Keratinocyte (primary cell): Measurements from ENCODE around the gene AMER3. TPM values are rescaled to one million over a fixed set of nuclear protein-coding genes. Genes with fewer than 3 reads are reported as not detected.

Source experiments
- DNase-seq: peaks from one replicate; pipeline ENCODE4 v3.0.0-alpha.2; 2011; ENCODE audit warnings: low read depth, missing footprints, low spot score
- FAIRE-seq: peaks from 2 replicates; lab custom pipeline; 2011; peaks lifted over from hg19 to GRCh38; lab: Jason Lieb, UNC
- H2AFZ ChIP-seq: 2 replicates; pipeline ENCODE4 v1.6.0; 2012; ENCODE audit warnings: low read length, control low read depth, inconsistent platforms; ENCODE audit not compliant: control insufficient read depth
- H3K27ac ChIP-seq: 2 replicates; pipeline ENCODE4 v1.5.1; 2011; ENCODE audit warnings: low read length; ENCODE audit not compliant: control insufficient read depth, insufficient read depth
- H3K27me3 ChIP-seq: 3 replicates; pipeline ENCODE4 v1.6.0; 2011; ENCODE audit warnings: low read length; ENCODE audit not compliant: control insufficient read depth, insufficient read depth; ENCODE audit errors: extremely low read depth
- H3K36me3 ChIP-seq, 2 experiments: 2 replicates in 1 of 2; 3 replicates in 1 of 2; pipeline ENCODE4 v1.5.1; 2011; ENCODE audit warnings: low read length in 2 of 2, mild to moderate bottlenecking in 1 of 2; ENCODE audit not compliant: control insufficient read depth in 2 of 2, insufficient read depth in 2 of 2; ENCODE audit errors: extremely low read depth in 1 of 2
- H3K4me1 ChIP-seq: 3 replicates; pipeline ENCODE4 v1.5.1; 2011; ENCODE audit warnings: low read length; ENCODE audit not compliant: control insufficient read depth, insufficient read depth; ENCODE audit errors: extremely low read depth
- H3K4me2 ChIP-seq: 3 replicates; pipeline ENCODE4 v1.6.0; 2011; ENCODE audit warnings: low read depth, low read length; ENCODE audit not compliant: control insufficient read depth, insufficient read depth; ENCODE audit errors: extremely low read depth
- H3K4me3 ChIP-seq, 3 experiments: fragments of 200-600 bp in 1 of 3; sonication (generic) in 1 of 3; 2 replicates in 2 of 3; 3 replicates in 1 of 3; pipeline ENCODE4 v1.5.1; 2011 to 2016; ENCODE audit warnings: low read length in 3 of 3, mild to moderate bottlenecking in 3 of 3, control low read depth in 2 of 3, inconsistent platforms in 1 of 3, low read depth in 1 of 3, mixed read lengths in 1 of 3, mixed run types in 1 of 3, moderate library complexity in 1 of 3; ENCODE audit not compliant: control insufficient read depth in 2 of 3, insufficient read depth in 2 of 3; ENCODE audit errors: extremely low read depth in 1 of 3
- H3K79me2 ChIP-seq: 2 replicates; pipeline ENCODE4 v1.6.0; 2012; ENCODE audit warnings: low read length; ENCODE audit not compliant: control insufficient read depth, insufficient read depth
- H3K9ac ChIP-seq: 3 replicates; pipeline ENCODE4 v1.6.0; 2011; ENCODE audit warnings: low read length; ENCODE audit not compliant: control insufficient read depth, insufficient read depth; ENCODE audit errors: extremely low read depth
- H3K9me1 ChIP-seq: 3 replicates; pipeline ENCODE4 v1.6.0; 2011; ENCODE audit warnings: low read length; ENCODE audit not compliant: control insufficient read depth, insufficient read depth; ENCODE audit errors: extremely low read depth
- H3K9me3 ChIP-seq: 2 replicates; pipeline ENCODE4 v1.5.1; 2012; ENCODE audit warnings: low read depth, low read length; ENCODE audit not compliant: control insufficient read depth
- H4K20me1 ChIP-seq: 3 replicates; pipeline ENCODE4 v1.6.0; 2011; ENCODE audit warnings: low read length; ENCODE audit not compliant: control insufficient read depth, insufficient read depth; ENCODE audit errors: extremely low read depth
- EZH2 ChIP-seq: IDR thresholded peaks from one replicate; pipeline ENCODE4 v1.6.1; 2012; ENCODE audit warnings: inconsistent platforms, mild to moderate bottlenecking, low read length, moderate library complexity
- dilution Hi-C: fragments of 300-500 bp; cut with MboI; formaldehyde crosslinking; loops from one replicate; pipeline ENCODE4 v1.7.0; 2020; ENCODE audit warnings: low sequenced_read_pairs; ENCODE audit not compliant: extremely low pct_ligation_motif_present
- polyA plus RNA-seq, 5 experiments: library from polyadenylated mRNA; depleted of rRNA in 3 of 5; stranded (reverse) in 3 of 5; stranded (forward) in 1 of 5; unstranded in 1 of 5; fragments of >200 nt; gene quantifications; 1 replicate in 1 of 5; 2 replicates in 3 of 5; 3 replicates in 1 of 5; pipeline versions ENCODE4 v1.2.1 to v1.2.3, GENCODE V29; 2011 to 2012; ENCODE audit warnings: missing spikeins in 2 of 5, low read depth in 1 of 5, low replicate concordance in 1 of 5
- TF ChIP-seq, protein P1 (sequence below), 3 experiments: IDR thresholded peaks in 1 of 3; conservative IDR thresholded peaks in 1 of 3; optimal IDR thresholded peaks in 1 of 3; 2 replicates in 2 of 3; 3 replicates in 1 of 3; pipeline versions ENCODE3 to v1.5.1; 2011; ENCODE audit warnings: low read length in 3 of 3, mild to moderate bottlenecking in 3 of 3, moderate library complexity in 2 of 3, control low read depth in 1 of 3, inconsistent platforms in 1 of 3; ENCODE audit not compliant: insufficient read depth in 2 of 3; ENCODE audit errors: extremely low read depth in 1 of 3

The AMER3 gene
- polyA plus RNA-seq, 1 donor (not counting 4 experiments of a cell fraction or from before 2014, with no cell fraction given) = not detected

DNA sequence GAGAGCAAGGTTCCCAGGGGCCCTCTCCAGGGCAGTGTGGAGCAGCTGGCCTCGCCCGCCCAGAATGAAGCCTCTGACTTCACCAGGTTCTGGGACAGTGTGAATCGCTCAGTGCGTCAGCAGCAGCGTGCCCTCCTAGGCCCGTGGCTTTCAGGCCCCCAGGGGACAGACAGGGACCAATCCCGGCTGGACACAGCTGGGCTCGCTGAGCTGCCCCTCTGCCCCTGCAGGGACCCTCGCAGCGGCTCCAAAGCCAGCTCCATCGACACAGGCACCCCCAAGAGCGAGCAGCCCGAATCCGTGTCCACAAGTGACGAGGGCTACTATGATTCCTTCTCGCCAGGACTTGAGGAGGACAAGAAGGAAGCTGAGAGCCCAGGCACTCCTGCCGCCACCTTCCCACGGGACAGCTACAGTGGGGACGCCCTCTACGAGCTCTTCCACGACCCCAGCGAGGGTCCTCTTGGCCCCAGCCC, 7.6 kb downstream of the AMER3 start:
- Histone ChIP-seq H3K4me1 (no peaks in the 10 kb centered on the region), H3K4me2 (no peak overlapping the region), H3K27ac (no peak overlapping the region), H3K79me2 (no peaks in the 10 kb centered on the region), H3K9ac (no peak overlapping the region), H3K27me3 (peaks cover 6% of the 10 kb centered on the region), H3K9me3 (no peaks in the 10 kb centered on the region), H3K4me3 (no peak overlapping the region), H3K9me1 (no peaks in the 10 kb centered on the region), H2AFZ (no peak overlapping the region), H4K20me1 (peaks cover 3% of the 10 kb centered on the region), H3K36me3 (no peaks in the 10 kb centered on the region)
- dilution Hi-C loops = no loop called here
- FAIRE-seq (no peak), DNase-seq (no peak)
- TF ChIP-seq, protein P1, sequence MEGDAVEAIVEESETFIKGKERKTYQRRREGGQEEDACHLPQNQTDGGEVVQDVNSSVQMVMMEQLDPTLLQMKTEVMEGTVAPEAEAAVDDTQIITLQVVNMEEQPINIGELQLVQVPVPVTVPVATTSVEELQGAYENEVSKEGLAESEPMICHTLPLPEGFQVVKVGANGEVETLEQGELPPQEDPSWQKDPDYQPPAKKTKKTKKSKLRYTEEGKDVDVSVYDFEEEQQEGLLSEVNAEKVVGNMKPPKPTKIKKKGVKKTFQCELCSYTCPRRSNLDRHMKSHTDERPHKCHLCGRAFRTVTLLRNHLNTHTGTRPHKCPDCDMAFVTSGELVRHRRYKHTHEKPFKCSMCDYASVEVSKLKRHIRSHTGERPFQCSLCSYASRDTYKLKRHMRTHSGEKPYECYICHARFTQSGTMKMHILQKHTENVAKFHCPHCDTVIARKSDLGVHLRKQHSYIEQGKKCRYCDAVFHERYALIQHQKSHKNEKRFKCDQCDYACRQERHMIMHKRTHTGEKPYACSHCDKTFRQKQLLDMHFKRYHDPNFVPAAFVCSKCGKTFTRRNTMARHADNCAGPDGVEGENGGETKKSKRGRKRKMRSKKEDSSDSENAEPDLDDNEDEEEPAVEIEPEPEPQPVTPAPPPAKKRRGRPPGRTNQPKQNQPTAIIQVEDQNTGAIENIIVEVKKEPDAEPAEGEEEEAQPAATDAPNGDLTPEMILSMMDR (optimal IDR thresholded peaks at IDR 0.05 in 1 of 3, IDR thresholded peaks at IDR 0.05 in 1 of 3, conservative IDR thresholded peaks at IDR 0.05 in 1 of 3; ENCODE audit: extremely low read depth in 1 of 3, insufficient read depth in 2 of 3, low read length in 3 of 3) = no peak
- TF ChIP-seq EZH2 = no peak

DNA sequence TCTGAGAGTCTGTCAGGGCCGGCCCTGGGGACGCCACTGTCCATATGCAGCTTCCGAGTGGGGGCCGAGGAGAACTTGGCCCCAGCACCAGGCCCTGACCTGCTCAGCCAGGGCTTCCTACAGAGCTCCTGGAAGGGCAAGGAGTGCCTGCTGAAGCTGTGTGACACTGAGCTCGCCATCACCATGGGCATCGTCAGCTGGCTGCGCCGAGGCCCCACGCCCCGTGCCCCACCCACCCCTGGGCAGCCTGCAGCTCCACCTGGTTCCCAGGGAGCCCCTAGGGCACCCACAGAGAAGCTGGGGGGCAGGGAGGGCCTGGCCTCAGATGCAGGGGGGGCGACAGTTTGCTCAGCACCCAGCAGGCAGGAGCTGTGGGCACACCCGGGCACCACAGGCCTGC, 8.1 kb downstream of the AMER3 start:
- TF ChIP-seq, protein P1 (optimal IDR thresholded peaks at IDR 0.05 in 1 of 3, IDR thresholded peaks at IDR 0.05 in 1 of 3, conservative IDR thresholded peaks at IDR 0.05 in 1 of 3; ENCODE audit: extremely low read depth in 1 of 3, insufficient read depth in 2 of 3, low read length in 3 of 3) = no peak
- no peak for TF ChIP-seq EZH2
- Histone ChIP-seq H3K27me3 (peaks cover 6% of the 10 kb centered on the region), H2AFZ (no peak overlapping the region), H3K9me1 (no peaks in the 10 kb centered on the region), H3K4me1 (no peaks in the 10 kb centered on the region), H4K20me1 (peaks cover 3% of the 10 kb centered on the region), H3K4me3 (no peak overlapping the region), H3K79me2 (no peaks in the 10 kb centered on the region), H3K9me3 (no peaks in the 10 kb centered on the region), H3K9ac (no peak overlapping the region), H3K27ac (no peak overlapping the region), H3K36me3 (no peaks in the 10 kb centered on the region), H3K4me2 (no peak overlapping the region)
- dilution Hi-C loops = no loop called here
- no peak for FAIRE-seq
- DNase-seq = no peak
